AG08396 (cell line): Measurements from ENCODE around the gene HOXA6.
A peak's percentile ranks its signal among the peaks of the same experiment; 100 is the strongest.

Experiments
- DNase-seq: peaks from one replicate; pipeline ENCODE4 v3.0.0; 2012; ENCODE audit warnings: low spot score, mixed read lengths

The HOXA6 gene

DNA sequence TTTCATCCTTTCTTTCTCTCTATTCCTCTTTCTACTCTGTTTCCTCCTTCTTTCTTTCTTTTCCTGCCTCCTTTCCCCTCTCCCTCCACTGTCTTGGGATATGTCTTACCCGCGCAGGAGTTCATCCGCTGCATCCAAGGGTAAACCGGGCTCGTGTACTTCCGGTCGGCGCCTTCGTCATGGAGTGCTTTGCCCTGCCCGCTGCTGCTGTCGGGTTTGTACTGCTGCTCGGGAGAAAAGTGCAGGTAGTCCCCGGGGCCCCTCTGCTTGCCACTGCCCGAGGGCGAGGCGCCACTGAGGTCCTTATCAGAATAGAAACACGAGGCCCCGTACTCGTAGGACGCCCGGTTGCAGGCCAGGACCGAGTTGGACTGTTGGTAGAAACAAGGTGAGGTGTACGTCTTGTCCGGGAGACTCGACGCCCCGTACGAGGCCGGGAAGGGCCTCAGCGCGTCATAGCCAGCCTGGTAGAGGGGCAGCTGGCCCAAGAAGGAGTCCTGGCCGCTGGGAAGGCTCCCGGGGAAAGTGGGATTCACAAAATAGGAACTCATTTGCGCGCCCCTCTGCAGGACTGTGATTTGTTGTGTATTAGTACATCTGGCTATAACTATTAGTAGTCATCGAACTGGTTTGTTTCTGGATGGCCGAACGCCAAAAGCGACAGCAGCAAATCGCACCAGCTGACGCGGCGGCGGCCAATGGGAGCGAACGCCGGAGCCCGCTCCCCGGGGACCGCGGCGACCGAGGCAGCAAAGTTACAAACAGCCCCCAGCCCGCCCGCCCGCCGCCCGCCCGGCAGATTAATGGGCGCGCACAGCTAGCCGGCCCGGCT lies at the start of gene HOXA6:
TSS of gene HOXA6 (minus strand) at position 576 of the 832 bp plus-strand sequence. CDS start at position 551, 25 bp downstream.
- peak; percentile 80 for DNase-seq

DNA sequence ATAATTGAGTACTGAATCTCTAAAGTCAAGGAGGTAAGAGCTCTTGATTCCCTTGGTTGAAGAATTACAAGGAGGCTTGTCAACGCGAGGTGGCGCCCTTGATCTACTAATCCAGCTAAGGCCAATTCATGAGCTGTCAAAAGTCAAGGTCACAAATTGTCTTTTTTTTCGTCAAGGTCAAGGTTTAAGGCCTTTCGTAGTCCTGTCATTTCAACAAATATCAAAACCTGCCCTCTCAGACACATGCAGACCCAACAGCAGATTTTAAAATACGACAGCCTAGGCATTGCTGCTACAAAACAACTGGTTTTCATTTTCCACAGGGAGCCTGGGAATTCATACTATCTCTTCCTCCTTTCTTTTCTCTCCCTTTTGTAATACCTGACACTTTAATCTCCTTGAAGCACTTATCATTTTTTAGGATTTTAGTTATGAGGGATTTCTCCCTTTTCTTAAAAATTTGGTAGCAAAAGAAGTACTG lies 48.8 kb upstream of the HOXA6 start:
- peak; percentile 84 for DNase-seq

DNA sequence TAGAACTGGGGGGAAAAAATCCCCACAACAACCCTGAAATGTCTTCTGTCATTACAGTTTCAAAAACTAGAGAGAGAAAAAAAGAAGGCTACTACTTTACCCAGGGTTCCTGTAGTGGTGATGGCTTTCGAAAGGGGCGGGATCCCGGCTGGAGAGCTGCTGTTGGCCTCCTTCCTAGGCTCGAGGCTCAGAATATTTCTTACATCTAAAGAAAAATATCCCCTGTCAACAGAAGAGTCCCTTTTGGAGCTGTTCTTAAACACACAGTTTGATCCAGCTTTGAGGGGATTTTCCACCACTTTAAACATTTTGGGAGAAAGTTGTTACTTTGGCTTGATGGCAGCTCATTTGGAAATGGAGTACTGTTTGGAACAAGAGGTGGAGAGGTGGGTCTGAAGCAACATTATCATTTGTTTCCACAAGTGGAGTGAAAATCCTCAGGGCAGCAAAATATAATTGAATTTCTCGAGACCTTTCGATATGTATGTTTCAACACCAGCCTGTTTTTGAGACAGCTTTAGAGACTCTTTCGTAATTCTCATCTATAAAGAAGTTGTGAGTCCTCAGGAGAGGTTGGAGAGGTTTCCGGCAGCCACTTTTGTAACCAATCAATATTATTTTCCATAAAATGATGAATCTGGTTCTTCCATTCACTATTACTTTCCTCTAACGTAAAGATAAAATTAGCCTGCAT lies 47.3 kb upstream of the HOXA6 start:
- DNase-seq = no peak

DNA sequence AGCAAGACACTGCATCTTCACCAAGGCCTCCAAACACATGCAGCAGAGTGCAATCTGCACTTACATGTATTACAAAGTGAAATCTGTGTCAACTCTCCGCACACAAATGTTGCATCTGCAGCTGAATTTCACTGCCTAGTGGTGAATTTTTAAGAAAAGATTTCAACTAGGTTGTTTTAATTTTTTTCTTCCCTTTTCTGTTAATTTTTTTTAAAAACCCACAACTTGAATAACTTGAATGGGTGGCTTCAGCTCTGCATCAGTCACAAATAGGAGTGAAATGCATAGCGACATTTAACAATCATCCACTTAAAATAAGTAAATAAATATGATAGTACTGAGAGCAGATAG lies 46.4 kb upstream of the HOXA6 start:
- DNase-seq = no peak

DNA sequence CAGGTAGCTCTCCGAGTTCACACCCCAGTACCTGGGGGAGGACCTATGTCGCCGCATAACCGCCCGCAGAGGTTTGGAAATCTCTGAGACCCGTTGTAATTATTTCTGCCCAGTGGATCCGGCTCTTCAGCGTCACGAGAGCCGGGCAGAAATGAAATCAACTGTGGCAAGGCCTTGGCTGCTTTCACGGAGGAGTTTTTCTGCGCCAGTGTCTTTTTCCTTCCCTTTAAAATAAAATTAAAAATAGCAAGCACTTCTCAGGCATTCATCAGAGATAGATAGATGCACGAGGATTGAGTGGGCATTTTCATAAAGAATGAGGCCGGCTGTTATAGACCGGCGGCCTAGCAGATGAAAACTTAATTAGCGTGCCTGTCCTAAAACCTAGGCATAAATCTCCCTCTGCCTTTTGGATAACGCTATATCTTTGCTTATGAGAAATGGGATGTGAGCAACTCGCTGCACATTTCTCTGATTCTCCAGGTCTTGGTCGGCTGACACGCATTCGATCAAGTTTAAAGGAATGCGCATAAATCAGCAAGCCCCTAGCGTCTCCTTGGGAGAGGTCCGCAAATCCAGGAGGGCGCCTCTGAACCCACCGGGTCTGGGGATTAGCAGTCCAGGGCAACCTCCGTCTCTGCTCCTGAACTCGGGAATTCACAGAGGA lies 45.9 kb upstream of the HOXA6 start:
- DNase-seq = no peak

DNA sequence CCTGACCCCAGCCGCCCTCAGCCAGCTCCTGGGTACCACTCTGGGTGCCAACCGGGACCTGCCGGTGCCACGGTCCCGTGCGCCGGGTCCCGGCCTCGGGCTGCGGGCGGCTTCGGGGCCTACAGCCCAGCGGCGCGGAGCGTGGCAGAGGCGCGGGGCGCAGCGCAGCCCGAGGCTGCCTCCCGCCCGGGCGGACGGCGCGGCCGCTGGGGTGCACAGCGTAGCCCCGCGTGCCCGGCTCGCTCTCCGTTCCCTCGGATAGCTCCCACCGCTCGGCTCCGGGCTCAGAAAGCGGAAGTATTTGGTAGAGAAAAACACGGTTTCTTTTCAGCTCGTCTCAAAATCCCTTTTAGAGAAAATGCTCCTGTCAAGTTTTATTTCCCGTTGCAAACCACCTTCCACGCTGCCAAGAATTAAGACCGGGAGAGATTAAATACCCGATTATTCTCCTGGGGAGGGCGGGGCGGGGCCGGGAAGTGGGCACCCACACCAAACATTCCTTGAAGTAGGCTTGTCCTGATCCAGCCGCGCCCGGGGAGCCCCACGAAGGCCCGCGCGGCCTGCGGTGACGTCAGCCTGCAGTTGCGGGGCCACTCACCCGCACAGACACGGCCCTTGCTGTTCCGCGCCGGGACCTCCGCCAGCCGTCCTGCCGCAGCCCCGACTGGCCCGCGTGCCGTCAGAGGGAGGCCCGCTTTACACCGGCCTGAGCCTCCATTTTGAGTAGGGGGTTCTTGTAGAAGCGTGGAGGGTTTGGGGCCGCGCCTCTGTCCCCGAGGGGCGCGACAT lies 45.2 kb upstream of the HOXA6 start:
- DNase-seq = peak; percentile 61

DNA sequence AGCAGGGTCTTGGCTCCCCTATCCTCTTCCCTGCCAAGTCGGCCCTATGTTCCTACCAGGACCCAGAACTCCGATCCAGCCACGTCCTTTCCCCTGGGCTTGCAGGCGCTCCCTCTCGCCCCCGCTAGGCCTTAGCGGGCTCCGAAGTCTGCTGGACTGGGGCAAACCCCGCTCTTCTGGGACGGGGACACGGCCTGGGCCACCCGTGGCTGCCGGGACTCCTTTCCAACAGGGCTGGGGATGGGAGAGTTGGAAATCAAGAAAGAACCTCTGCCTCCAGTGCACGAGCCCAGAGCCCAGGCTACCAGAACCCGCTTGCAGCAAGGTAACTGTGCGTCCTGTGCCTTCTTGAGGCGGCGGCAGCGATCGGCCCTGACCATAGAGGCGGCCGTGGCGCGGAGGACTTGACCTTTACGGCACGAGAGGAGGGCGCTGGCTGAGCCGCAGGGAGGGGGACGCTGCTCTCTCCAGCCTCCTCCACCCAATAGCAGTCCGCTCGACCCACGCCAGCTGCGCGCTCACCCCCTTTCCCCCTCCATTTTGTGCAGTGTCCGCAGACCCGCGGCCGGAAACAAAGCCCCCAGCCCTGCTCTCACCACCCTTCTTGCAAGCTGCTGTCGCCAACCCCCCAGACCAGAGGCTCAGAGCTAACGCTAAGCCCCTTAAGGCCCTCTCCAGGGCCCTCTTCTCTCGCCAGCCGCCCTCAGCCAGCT lies 44.4 kb upstream of the HOXA6 start:
- DNase-seq = no peak

DNA sequence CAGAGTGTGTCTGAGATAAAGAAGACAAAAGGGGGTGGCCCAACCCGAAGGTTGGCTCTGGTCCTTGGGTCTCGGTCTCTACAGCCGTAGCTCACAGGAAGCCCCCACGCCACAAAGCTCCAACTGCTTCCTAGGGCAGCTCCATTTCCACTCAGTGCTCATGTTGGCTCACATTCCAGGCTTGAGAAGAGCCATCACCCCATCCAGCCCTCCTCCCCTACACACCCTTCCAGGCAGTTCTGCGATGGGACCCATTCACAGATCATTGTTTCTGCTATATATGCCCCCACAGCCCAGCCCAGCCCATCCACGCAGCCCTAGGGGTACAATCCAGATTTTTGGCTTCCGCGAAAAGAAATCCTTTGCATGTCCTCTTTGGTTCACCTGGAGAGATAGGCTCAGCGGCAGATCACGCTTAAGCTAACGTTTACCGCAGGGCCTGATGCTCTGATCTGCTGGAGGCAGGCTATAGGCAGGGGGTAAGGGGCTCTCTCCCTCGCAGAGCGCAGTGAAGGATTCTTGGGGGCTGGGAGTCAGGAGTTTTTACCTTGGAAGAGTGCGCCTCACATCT lies 43.7 kb upstream of the HOXA6 start:
- no peak for DNase-seq

DNA sequence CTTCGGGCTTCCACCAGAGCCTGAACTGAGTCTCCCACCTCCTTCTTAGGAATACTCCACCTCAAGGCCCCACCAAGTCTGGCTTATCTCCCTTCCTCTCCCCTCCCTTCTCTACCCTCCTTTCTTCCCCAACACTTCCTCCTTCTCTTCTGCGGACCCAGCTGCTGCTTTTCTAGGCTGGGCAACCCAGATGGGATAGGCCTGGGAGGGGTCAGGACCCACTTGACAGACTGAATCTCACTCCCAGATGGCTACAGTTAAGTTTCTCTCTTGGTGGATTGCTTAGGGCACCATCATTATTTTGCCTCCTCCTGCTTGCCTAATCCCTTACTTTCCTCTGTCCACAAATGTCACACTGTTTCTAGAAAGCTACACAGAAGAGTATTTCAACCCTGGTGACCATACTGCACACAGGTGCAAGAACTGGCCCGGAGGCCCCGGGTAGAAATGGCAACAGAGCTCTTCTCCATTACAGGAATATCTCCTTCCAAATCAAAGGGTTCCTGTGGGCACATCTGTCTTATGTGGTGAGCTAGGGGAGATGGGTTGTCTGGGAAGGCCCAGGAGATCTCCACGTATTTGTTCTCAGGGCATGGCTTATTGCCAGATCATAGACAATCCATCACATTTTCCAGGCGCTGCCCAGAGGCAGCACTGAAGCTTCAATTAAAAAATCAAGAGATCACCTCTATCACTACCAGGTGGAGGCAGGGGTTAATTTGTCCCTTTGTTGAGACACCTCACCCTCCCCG lies 42.6 kb upstream of the HOXA6 start:
- DNase-seq = no peak

DNA sequence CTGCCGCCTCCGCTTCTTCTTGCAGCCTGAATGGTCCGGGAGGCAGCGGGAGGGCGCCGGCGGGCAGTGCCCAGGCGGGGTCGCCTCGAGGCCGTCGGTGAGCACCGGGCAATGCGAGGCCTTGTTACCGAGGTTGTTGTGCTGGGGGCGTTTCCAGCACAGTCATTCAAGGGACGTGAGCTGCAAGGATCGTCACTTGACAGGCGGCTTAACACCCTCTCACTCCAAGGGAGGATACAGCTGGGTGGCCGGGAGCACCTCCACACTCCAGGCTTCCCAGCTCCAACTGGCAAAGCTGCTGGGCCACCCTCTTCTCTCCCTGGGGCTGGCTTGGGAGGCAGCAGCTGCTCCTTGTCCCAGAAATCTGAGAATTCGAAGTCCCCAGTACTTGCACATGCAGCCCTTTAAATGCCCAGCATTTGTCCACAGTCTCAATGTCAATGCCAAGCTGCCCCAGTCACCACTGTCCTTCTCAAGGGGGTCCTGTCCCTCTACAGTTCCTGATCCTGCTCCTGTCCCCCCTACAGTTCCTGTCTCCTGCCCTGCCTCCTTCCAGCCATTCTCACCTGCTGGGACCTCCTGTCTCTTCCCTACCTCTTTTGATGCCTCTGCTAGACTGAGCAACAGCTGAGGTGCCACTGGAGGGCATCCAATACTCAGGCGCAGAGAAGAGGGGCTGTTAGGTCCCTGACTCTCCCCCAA lies 41.9 kb upstream of the HOXA6 start:
- no peak for DNase-seq

DNA sequence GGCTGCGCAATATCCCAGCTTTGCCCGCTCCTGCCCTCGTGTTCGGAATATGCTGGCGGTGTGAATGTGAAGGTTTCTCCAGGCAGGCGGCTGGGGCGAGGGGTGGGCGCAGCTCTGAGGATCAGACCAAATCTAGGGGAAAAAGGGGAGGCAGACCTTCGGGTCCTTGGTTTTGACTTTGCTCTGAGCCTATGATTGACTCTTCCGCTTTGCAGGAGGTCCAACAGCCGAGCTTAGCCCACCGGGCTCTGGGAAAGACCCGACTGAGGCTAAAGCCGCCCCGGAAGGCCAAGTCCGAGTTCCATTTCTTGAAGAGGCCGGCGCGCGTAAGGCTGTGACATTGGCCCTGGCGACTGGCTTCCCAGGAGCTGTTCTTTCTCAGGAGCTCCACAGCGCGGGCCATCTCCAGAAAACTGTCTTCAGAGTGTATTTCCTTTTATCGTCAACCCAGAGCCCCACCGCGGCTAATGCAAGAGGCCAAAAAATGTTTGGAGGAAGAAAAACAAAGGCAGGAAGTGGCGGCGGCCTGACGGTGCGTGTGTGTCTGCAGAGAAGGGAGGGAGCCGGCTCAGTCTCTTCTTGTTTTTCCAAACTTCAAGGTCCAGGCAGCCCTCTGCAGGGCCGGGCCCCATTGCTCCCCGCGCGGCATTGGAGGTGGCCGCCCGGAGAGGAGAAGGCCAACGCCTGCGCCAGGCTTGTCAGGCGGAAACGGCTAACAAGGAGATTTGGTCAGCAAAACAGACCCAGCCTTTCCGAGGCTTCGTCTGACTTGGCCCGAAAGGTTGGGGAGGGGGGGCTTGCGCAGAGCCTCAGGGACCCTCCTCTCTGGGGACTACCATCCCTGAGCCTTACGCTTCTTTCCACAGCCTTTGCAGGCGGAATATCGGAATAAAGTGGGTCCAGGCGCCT lies 41.1 kb upstream of the HOXA6 start:
- DNase-seq = no peak

DNA sequence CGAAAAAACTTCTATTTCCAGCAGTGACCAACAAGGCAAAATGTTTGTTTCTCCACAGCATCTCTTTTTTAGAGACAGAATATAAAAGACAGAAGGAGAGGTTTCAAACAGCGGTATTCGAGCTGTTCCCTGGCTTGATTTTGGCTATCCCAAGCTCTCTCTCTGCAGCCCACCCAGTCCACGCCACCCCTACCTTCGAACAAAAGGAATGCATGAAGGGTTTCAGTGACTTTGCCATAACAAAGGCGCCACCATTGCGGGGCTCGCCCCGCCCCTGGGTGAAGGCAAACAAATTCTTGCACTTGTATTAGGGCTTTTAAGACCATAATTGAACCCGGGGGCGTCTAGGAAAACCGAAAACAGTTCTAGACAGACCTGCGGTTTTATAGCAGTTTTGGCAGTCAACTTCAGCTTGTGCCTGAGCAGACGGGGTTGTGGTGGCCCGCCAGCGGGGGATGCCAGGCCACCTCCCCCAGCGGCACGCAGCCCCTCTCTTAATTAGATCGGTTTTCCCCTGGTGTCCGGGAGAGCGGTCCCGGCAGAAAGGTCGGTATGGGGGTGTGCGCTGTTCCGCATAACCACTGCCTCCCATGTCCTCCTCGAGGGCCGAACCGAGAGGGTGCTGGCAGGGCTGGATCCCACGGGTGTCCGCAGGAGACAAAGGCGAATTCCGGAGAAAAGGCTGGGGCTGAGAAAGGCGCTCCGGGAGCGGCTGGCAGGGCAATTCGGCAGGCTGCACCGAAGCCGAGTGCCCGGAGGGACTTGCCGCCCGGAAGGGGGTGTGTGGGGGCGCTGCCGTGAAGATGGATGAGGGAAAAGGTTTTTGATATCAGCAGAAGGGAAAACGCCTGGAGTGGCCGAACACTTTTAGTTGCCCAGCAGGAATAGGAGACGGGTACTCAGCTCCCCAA lies 40.2 kb upstream of the HOXA6 start:
- DNase-seq = no peak

DNA sequence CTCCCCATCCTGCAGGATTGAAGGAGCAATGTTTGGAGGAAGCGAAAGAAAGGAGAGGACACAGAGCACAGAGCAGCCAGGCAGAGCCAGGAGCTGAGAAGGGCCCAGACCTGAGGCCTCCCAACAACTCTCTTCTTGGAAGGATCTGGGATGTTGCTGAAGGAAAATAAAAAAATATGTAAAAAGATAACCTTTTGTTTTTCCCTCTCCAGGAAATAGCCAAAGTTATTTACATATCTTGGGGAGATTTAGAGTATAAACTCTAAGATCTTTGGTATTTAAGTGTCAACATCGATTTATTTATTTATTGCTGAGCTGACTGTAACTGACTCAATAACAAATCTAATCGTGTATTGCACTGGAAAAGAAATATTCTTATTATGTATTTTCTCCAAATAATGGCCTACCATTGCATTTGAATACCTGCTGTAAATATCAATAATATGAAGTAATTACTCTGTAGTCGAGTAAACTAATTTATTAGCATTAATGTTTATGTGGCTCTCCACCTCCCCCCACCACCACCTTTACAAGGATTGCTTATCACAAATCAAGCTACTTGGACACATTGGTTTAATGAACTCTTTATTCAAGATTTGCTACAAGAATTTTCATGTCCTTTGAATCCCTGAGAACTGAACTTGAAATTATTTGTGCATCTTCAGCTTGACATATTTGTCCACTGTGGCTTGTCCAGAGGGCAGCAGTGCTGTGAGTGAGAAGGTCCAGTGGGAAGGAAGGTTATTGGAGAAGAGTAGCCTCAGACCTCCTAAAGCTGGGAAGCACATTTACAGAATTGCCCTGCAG lies 39.3 kb upstream of the HOXA6 start:
- DNase-seq = no peak

DNA sequence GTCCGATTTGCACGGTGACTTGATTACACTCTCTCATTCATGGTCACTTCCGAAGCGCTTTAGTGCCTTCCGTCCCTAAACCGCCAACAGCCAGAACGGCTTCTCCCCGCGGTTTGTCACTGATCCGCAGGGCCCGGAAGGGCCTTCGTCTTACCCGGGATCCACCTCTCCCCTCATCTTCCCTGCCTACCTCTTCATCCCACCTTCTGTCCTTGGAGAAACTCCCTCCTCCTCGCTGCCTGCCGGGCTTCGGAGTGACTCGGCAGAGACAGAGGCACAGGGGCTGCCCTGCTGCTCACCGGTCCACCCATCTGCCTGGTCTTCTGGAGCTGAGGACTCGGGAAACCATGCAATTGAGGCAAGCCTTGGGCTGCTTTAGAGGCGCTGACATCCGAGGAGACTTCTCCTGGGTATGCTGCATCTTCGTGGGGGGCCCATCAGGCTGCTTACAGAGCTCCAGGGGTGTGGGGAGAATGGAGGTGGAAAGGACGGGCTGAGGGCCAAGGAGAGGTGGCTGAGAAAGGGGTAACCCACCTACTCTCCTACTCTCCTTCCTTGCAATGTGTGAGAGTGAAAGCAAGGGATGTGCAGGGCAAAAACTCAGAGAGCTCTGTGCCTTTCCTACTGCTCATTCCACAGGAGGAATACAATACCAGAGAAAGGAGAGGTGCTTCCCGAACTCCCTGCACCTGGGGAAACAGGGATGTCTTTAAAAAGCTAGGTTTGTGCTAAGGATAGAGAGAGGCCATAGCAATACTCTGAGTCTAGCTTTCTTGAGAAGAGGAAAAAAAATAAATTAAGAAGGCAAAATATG lies 38.5 kb upstream of the HOXA6 start:
- DNase-seq = no peak

DNA sequence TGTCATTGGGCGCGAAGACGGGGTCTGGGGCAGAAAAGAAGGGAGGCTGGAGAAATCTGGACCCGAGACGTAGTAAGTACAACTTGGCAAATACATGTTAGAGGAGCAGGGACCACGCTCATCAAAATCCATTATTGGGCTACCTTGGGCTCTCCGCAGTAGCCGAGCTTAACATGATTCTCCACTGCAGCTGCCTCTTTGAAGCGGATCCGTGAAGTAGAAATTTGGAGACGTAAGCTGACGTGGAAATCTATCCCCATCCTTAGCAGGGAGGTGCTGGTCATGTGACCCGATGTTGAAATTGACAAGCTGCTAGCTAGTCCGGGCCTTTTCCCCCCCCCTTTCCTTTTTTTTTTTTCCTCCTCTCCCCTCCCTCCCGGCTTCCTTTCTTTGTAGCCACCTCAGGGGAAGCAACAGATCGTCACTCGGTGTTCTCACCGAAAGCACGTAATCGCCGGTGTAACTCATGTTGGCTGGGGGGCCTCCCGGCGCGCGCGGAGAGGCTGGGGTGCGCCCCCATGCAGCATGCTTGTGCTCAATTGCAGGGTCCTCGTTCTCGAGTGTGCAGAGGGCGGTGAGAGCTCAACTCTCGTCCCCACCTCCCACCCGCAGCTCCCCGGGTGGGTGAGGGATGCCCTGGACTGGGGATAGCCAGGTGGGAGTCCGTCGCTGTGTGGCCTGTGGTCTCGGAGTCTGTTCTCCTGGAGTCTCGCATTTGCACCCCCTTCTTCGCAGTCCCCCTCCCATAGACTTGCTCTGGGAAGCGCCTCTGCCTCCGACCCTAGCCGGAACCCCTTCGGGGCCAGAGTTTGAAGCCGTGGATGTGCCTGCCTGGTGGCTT lies 37.7 kb upstream of the HOXA6 start, which contains the start of gene HOXA11:
TSS of gene HOXA11 (minus strand) at position 220 of the 841 bp plus-strand sequence. CDS start at position 132, 88 bp downstream.
- DNase-seq = peak; percentile 67
